NCI-H345 (cell line): Measurements from ENCODE around the gene RIC8B.
A peak's percentile ranks its signal among the peaks of the same experiment; 100 is the strongest.

Experiments used
- DNase-seq: peaks from one replicate; lab custom pipeline; 2025; lab: John Stamatoyannopoulos, UW

The RIC8B gene

DNA sequence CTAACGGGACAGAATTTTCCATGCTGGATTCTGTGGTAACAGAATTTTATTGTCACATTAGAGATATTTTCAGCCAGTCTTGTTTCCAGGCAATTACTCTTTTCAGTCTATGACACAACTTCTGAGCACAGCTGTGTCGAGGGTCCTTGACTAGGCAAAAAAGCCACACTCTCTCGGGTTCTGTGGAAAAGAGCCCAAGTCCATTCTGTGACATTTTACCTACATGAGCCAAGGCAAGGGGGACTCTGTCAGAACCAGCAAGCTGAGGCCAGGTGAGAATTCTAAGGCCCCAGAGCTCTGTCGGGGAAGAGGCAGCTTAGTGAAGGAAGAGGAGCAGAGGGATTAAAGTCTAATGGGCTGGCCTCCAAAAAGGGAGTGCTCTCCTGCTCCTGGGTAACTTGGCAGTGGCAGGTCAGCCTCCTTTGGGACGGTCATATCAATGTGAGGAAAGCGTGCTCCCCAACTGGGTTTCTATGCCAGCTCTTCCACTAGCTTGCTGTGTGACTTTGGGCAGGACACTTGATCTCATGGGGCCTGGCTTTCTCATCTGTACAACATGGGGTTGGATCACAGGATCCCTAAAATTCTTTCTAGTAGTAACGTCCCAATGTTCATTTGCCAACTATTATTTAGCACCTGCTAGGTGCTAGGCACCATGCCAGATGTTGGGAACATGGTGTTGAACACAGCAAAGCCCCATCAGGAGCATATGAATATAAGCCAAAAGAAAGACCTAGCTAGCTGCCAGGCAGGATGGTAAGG is 16.0 kb upstream of the RIC8B start:
- no peak for DNase-seq

DNA sequence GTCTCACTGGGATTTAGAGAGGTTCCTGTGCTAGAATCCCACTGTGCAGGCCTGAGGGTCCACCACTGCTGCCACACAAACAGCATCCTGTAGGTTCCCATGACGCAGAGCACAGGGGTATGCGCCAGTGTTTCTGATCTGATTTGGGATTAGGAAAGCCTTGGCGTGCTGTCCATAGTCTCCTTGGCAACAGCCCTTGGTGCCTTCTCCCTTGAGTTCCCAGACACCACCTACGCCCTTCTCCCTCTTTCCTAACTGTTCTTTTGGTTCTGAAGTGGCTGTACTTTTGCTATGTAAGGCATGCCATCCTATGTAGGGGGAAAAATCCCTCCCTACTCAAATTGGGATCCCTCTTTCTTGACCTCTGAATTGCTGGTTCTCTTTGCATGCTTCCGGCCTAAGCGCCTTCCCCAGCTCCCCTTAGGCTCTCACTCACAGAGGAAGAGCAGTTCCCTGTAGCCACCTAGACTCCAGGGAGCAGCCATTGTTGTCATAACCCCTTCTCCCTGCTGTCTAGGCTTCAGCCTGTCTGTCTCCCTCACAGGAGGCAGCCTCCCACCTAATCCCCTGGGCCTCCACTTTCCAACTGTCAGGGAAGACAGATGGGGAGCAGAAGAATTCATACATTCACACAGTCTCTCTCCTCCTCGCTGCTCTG is 14.8 kb upstream of the RIC8B start:
- DNase-seq = no peak

DNA sequence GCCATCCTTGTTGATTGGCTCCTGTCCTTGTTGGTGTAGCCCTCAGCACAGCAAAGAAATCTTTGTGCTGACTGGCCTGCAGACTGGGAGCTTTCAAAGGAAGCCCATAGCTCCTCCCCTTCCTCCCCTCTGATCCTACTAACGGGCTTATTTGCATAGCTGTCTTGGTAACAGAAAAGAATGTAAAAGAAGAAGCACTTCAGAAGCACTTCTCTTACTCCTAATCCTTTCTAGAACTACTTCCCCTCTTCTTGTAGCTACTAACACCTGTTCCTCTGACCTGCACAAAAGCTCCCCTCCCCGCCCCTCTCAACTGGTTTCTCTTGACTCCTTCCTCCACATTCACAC is 14.3 kb upstream of the RIC8B start:
- DNase-seq = no peak

DNA sequence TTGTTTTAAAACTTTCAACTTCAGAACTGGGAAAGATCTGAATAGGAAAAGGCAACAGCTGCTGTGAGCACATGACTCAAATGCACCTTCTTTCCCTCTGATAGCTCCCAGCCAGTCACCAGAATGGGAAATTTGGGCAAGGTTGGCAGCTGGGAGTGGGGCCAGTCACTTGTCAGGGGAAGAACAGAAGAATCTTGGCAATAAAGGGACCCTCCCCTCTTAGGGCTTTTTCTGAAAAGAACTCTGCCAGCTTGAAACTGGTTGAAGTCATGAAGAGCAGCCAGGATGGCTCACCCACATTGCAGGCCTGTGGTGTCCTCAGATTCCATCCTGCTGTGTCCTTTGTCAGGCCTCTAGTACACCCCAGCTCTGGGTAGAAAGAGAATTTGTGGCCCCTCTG is 10.3 kb upstream of the RIC8B start:
- no peak for DNase-seq

DNA sequence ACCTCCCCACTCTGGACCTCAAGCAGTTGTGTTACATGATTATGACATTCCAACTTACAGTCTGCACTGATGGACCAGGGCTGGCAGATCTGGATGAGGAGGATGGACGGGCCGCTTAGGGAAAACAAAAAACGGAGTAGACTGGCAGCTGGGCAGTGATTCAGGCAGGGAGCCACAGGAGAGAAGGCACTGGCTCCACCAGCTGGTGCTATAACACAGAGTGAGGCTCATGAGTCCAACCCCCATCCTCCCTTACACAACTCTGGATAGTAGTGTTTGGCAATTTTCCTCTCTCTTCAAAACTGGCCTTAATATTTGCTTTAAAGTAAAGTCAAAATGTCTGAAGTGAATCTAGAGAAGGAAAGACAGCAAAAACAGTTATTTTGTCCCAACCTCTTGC is 9.7 kb upstream of the RIC8B start:
- no peak for DNase-seq

DNA sequence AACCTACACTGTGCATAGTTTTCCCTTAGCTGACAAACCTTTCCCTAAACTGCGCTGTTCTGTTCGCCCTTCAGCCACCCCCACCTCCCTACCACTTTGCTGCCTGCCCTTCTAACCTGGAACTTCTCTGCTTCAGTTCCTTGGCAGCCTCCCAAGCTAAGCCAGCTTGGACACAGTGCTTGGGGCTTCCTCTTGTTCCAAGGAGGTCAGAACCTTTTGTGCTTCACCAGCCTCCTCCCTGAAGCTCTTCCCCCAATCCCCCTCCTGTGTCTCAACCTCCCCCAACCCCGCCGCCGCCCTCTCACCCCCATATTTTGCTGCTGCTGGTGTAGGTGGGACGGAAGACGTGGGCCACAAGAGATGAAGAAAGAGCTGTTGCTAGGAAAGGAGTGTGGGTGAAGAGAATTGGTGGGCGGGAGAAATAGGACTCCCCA is 8.1 kb upstream of the RIC8B start:
- no peak for DNase-seq

DNA sequence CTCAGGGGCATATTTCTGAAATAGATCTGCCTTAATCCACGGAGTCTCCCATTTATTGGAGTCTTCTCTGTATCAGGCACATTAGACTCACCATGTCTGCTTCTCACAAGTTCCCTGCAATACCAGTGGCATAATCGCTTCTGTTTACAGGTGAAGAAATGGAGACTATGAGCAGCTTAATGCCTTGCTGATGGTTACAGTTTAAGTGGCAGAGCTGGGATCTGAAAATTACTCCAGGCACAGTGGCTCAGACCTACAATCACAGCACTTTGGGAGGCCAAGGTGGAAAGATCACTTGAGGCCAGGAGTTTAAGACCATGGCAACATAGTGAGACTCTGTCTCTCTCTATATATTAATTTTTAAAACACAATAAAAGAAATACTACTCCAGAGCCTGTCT is 7.3 kb upstream of the RIC8B start:
- DNase-seq = no peak

DNA sequence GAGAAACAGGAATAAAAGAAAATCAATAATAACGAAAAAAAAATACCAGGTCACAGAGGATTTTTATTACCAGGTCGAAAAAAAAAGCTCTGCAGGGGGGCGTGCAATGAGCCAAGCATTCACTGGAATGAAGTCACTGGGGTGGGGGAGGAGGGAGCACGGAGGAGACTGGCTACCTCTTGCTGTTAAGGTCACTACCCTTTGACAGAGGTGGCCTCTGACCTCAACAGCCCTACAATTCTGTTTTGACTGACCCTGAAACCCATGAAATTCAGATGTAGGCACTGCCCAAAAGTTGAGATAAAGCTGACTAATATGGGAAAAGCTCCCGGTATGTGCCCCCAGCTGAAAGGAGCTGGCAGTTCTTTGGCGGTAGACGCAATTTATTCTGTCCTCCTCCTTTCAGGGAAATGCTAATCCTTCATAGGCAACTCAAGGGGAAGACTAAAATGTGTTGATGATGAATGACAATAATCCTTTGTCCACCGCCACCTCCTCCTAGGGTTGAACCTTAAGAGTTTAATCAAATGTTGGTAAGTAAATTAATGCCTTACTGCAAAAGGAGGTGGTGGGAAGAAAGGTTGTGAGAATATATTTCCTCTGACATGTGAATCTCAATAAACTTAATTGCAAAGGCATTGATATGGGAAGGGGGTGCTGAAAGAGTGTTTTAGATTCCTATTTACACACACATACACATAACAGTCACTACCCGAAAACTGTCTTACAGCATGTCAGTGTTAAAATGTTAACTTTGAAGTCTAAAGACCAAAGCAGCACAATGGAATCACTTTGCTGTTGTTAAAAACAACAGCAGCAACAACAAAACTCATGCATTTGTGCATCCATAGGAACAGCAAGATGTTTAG is 6.3 kb upstream of the RIC8B start:
- DNase-seq = peak; percentile 14

DNA sequence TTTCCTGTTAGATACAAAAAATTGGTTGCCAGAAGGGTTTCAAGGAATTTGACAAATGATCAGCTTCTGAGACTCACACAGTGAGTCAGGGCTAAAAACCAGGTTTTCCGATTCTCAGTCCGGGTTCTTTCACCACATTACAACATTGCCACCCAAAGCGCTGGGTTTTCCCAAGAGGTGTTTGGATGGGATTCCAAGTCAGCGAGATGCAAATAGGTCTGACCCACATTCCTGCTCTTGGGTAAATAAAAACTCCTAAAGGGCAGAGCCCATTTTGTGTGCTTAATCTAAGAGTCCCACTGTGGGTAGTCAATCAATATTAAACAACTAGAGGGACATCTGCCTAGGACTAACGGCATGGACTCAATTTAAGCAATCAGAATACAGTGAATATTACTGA is 5.4 kb upstream of the RIC8B start:
- DNase-seq = no peak

DNA sequence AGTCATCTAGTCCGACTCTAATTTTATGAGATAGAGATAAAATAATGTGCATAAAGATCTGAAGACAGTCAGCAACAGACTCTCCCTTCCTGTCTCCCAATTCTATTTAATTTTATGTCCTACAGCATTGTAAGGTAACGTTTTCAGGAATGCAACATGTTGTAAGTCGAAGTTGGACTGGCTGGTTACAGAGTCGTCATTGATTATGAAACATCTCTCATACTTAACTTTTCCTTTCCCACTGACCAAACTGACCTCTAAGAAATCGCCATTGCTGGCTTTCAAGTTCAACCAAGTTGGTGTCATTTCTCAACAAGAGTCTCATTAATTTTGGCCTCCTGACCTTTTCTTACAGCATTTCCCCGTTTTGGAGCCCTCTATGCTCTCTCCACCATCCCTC is 4.9 kb upstream of the RIC8B start:
- DNase-seq = no peak

DNA sequence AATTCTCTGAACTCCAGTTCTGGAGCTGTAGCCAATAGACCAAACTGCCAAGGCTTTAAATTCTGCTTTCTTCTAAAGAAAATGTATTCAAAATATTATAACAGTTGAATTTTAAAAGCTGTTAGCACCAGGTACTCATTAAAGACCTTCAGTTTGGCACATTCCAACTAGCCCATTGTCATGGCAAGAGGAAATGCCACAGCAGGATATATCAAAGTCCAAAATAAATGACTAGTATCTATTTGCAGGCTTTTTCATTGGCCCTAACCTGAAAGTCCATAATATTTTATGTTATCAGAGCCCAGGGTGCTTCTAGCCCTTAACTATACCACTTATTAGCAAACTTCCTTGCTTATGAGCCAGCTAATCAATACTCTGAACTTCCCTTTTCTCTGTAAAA is 3.1 kb upstream of the RIC8B start:
- DNase-seq = no peak

DNA sequence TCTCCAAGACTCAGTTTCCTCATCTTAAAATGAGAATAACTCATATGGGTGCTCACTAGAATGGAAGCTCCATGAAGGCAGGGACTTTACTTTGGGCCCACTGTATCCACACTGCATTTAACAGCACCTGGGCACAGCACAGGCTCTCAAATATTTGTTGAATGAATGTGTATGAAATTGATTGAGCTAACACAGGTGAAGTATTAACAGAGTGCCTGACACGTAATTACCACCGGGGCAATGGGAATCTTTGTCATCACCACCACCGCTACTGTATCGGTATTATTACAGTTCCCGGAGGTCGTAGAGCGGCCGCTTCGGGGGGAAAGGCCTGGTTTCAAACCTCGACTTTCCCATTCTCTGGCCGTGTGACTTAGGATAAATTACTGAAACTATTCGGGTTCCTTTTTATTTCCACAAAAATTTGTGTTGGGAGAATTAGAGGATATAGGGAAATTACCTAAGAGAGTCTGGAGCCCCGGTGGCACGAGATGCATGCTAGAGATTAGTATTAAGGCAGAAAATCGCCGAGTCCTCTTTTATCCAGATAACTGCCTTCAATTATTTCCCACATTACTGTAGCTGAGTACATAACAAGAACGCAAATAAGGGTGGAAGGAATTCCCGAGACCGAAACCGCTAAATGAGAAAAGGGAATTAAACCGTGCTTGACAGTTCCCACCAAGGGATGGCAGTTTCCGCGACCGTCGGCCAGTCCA is 1.0 kb upstream of the RIC8B start:
- DNase-seq = no peak

DNA sequence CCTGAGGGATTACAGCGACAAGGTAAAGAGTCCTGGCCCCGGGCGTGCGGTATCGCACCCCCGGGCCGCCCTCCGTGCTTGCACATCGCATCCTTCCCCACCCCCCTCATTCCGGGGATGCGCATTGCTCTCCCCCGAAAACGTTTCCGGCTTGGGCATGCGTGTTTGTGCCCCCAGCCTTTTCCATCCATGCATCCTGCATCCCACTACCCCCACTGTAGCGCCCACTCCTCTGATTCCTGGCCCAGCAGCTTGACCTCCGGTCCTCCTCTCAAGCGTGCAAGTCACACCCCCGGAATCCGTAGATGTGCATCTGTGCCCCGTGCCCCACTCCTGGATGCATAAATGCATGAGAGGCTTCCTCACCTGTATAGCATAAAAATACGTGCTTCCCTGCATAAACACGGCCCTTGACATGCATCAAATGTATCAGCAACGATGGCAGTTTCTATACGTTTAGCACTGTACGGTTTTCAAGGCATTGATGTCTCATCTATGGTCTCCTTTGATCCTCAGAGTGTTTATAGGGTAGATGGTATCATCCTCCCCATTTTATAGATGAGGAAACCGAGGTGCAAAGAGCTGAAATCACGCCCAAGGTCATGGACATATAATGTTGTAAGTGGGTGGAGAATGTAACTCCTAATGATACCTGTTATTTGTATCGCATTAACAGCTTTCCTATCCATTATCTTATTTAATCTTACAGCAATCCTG is 484 bp downstream of the RIC8B start:
- peak; percentile 59 for DNase-seq

DNA sequence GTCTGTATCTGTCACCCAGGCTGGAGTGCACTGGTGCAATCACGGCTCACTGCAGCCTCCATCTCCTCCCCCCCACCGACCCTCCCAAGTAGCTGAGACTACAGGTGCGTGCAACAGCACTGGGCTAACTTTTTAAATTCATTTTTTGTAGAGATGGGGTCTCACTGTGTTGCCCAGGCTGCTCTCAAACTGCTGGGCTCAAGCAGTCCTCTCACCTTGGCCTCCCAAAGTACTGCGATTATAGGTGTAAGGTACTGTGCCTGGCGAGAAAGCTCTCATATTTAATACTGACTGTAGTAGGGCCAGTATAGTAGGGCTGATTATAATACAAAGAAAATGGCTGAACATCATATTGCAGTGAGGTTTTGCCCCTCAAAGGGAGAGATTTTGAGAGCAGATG is 2.4 kb downstream of the RIC8B start:
- no peak for DNase-seq

DNA sequence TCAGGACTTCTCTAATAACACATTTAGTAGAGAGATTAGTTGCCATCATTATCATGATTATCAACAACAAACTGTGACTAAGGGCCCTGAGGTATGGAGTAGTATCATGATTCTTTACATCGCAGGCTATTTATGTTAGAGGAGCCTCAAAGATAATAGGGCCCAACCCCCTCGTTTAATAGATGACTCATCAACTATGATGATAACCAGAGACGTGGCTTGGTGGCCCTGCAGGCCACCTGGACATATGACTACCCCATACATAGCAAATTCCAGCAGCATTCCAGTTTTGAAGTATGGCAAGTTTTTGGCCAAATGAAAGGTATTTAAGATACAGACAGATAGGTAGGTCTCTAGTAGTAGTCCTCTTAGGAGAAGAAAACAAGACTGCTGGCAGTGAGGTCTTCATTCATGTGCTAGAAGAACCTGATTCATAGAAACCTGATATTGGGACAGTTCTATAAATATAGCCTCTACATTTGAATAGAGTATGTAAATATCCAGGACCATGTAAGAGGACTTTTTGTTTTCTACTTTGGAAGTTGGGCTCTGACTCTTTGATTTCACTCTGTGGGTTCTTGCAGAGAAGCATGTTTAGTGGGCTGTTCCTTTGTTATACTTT is 5.6 kb downstream of the RIC8B start:
- peak; percentile 2 for DNase-seq

DNA sequence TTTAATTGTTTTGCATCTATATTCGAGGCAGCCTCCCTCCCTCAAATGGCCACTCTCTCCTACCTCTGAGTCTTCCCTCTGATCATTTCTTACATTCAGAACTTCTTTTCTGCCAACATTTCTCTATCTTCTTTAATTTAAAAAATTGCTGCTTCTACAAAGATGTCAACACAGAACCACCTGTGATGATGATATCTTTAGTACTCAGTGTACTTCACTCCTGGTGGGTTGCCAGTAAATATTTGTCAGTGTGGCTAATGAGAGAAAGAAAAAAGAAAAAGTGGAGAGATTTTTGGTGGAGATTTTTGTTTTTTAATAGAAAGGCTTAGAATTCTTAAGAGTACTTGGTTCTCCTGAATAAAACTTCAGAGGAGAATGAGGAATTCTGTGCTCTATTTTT is 8.1 kb downstream of the RIC8B start:
- no peak for DNase-seq

DNA sequence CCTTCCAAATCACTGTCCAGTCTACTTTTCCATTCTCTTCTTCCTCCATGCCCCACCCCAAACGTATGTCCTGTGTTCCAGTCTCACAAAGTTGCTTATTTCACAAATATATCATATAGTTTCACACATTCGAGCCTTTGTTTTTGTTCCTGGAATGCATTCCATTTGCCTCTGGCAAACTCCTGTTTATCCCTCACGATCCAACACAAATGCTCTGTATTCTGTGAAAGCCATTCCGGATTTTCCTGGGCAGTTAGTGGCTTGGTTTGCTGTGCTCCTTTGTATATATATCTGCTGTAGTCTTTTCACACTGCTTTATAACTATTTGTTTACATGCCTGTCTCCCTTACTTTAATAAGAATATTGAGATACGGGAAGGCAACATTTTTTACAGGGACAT is 9.0 kb downstream of the RIC8B start:
- no peak for DNase-seq

DNA sequence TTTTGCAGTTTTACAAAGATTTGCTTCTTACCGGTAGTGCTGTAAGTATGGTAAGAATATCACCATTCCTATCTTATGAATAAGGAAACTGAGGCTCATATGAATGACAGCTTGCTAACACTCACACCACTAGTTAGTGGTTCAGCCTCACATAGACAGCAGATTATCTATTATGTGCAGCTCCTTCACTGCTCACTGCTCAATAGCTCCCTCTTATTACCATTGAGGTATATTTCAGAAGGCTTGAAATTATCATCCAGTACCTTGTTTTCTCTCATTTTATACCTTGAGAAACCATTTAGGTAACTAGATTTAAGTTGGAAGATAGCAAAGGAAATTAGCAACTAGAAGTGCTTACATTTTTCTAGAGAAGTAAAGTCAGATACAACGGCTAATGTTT is 15.5 kb downstream of the RIC8B start:
- DNase-seq = peak; percentile 50

DNA sequence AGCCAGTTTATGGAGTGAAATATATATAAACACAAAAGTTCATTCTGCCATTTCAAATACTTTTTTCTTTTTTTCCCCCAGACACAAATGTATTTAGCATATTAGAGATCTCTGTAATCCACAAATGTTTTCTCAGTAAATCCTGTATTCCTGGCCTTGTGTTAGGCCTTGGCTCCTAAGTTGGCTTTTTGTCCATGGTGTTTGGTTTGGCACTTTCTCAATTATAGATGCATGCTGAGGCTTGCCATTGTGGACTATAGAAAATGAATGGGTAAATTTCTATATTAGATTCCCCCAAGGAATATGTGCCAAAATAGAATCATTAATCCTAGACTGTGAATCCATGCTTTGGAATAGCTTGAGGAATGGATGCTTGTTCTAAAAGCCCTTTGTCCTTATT is 17.0 kb downstream of the RIC8B start:
- DNase-seq = peak; percentile 60

DNA sequence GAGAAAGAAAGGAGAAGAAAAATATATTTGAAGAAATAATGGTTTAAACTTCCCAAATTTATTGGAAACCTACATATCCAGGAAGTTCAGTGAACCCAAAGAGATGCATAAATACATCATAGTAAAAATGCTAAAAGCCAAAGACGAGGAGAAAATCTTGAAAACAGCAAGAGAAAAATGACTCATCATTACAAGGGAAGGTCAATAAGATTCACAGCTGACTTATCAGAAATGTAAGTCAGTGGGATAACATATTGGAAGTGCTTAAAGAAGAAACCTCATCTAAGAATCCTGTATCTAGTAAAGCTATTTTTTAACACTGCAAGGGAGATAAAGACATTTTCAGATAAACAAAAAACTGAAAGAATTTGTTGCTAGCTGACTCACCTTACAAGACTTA is 19.9 kb downstream of the RIC8B start:
- DNase-seq = no peak

DNA sequence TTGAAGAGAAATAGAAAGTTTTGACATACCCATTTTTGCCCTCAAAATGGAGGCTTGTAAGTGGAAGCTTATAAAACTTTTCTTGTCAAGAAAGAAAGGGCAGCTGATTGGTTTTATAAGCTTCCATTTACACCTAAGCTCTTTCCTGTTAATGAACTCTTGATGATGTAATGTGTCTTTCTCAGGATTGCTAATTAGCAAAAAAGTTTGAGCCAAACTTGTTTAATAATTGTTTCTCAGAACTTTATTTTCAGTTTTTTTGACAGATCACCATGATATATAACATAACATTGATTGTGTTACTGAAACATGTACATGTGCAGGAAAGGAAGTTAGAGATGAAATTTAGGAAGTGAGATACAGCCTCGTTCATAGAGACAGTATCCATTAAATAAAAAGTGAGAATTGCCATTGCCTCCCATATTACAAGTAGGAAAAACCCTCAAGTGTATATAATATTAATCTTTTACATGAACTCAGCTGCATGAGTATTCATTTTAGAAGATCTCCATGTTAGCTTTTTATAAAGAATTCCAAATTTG is 26.8 kb downstream of the RIC8B start:
- DNase-seq = no peak
